OCI-LY1 (cell line): ENCODE measurements around the gene IL24.

Source experiments
- CTCF ChIP-seq: fragments of 200-600 bp; sonication (generic), shearing (Covaris generic); IDR thresholded peaks from 2 replicates; pipeline ENCODE4 v1.5.1; 2017; ENCODE audit warnings: mild to moderate bottlenecking, antibody characterized with exemption, low read length, moderate library complexity, mixed read lengths
- EZH2 ChIP-seq: fragments of 200-600 bp; sonication (generic), shearing (Covaris generic); IDR thresholded peaks from 2 replicates; pipeline ENCODE4 v1.8.0; 2017; ENCODE audit warnings: borderline replicate concordance, mixed run types, mild to moderate bottlenecking, antibody characterized with exemption, low read length, moderate library complexity, mixed read lengths

- TF ChIP-seq CTCF (no peak), EZH2 (no peak)
Observed at GRCh38 chr1:206896261-206896660, 982 bp upstream of the IL24 start.
